ENCODE results near the gene MED12L. TPM values are rescaled to one million over a fixed set of nuclear protein-coding genes. Genes with fewer than 3 reads are reported as not detected.

Gene MED12L
- total RNA-seq, 4 donors from 2014 or later = under 0.01 to 0.34 (median 0.27) TPM

DNA sequence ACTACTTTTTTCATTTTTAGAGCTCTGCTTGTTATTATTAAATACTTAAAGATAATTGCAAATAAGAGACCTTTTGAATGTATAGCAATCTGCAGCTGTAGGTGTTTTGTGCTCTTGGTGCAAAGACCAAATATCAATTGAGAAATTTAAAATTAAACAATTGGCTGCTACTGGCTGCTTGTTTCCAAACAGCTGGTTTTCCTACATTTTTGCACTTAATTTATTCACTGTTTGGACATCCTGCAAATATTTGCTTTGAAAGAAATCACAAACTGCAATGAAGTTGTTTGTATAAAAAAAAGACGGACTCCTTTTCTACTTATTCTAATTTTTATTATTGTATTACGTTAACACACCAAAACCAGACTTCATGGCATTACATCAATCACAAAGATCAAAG, 35.6 kb downstream of the MED12L start:
- TF ChIP-seq, protein P1, sequence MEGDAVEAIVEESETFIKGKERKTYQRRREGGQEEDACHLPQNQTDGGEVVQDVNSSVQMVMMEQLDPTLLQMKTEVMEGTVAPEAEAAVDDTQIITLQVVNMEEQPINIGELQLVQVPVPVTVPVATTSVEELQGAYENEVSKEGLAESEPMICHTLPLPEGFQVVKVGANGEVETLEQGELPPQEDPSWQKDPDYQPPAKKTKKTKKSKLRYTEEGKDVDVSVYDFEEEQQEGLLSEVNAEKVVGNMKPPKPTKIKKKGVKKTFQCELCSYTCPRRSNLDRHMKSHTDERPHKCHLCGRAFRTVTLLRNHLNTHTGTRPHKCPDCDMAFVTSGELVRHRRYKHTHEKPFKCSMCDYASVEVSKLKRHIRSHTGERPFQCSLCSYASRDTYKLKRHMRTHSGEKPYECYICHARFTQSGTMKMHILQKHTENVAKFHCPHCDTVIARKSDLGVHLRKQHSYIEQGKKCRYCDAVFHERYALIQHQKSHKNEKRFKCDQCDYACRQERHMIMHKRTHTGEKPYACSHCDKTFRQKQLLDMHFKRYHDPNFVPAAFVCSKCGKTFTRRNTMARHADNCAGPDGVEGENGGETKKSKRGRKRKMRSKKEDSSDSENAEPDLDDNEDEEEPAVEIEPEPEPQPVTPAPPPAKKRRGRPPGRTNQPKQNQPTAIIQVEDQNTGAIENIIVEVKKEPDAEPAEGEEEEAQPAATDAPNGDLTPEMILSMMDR (IDR thresholded peaks at IDR 0.05; ENCODE audit: low read depth) = no peak

DNA sequence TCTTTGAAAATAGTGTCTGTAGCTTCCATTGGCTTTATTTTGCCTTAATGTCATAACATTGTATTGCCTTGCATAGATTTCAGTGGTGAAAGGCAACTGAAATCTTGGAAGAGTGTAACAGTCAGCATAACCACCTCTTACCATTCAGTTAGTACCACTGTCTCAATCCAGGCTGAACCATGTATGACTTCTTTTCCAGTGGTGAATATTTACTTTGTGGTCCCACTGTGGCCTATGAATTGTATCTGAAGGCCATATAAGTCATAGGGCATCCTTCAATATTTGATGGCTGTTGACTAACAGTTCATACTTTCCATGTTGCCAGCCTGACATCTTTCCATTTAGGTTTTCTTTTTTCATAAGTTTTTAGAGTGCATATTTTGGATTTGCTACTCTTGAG, 38.4 kb downstream of the MED12L start:
- TF ChIP-seq, protein P1 (IDR thresholded peaks at IDR 0.05; ENCODE audit: low read depth) = no peak

DNA sequence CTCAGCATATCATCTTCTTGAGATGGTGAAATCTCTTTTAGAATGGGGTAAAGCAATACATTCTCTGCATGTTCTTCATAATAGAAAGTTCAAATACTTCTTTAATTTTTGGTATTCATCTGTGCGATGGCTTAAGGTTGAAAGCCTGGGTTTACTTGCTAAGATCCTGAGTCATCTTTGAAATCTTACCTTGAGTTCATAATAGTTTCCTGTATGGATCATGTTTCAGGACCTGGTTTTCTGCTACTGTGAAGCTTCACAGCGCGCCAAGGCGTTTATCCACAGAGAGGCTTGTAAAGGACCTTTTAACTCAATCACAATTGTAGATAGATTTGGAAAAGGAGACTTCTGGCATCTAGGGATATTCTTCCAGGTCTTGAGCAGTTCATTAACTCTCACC, 39.0 kb downstream of the MED12L start:
- TF ChIP-seq, protein P1 (IDR thresholded peaks at IDR 0.05; ENCODE audit: low read depth) = no peak

DNA sequence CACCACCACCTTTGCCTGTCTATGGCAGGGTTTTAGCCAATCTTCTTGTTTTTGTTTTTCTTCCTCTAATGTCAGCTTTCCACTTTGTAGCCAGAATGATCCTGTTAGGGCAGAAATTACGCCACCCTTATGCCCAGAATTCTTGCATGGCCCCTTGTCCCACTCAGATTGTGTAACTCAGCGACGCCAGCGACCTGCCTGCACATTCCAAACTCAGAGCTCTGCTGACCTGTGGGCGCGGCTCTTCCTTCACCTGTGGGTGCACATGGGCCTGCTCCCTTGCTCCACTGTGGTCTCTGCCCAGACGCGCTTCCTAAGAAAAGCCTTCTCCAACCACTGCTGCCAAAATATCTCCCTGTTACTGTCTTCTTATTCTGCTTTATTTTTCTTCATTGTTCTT, 45.0 kb downstream of the MED12L start:
- TF ChIP-seq, protein P1 (IDR thresholded peaks at IDR 0.05; ENCODE audit: low read depth) = no peak

DNA sequence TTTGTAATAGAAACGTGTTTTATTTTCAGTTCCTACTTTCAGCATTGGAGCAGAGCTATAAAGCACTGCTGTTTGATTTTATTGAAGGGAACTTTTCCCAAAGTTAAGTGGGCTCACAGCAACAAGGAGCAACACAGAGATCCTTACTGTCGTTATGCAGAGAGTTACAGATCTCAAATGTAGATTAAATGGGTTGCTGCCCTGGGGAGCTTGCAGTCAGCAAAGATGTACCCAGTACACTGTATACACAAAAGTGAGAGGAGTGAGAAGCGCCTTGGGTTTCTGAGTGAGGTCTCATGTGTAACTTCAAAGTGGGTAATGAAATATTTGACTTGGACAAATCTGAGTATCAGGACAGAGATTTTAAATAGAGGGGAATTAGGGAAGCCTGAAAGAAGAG, 47.7 kb downstream of the MED12L start:
- TF ChIP-seq, protein P1 (IDR thresholded peaks at IDR 0.05; ENCODE audit: low read depth) = no peak

DNA sequence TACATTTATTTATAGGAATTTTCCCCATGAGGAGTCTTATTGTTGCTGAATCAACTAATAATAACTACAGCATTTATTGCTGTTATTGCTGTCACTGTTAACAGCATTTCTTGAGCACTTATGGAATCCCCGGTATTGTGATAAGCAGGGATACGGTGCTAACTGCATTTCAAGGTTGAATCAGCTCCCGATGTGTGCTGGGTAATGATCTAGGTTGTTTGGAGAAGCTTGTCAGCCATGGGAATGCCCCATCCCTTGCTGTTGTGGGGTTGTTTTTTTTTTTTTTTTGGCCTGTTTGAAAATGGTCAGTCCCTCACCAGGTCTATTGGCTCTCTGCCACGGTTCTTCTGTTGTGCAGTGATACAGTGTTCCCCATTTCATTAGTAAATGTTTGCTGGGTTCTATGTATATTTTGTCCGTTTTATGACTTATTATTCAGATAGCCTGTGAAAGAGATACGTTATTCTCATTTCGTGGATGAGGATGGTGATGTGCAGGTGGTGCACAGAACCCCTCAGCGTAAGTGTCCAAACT, 48.5 kb downstream of the MED12L start:
- TF ChIP-seq, protein P1 (IDR thresholded peaks at IDR 0.05; ENCODE audit: low read depth) = no peak

DNA sequence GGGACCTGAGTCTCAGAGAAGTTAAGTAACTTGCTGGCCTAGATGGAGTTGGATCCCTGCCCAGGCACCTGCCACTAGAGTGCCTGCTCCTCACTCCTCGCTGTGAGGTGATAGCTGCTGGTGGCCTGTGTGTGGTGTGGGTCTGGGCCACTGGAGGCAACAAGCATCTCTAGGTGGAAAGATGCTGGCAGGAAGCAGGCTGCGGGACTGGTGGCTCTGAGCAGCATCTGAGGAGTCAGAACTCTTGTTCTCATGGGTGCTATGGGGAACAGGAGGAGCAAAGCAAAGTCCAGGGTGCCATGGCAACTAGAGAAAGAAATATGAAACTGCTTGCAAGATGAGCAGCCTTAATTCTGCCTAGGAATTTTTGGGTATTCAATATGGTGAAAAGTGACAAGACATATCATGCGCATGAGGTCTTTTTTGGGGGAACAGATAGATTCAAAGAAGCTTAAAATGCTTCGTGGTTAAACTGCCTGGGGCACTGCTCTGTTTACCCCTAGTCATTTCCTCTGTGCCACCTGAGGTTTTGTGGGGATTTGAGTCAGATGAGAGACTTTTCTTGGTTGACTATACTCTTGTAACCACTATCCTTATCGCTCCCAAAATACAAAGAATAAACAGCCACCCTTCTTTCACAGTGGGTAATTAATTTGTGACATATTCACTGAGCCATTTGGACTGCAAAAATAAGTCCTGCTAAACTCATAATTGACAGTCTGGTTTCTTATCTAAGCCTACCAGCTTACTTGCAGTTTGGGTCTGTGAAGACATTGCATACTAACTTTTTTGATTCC, 50.3 kb downstream of the MED12L start:
- TF ChIP-seq, protein P1 (IDR thresholded peaks at IDR 0.05; ENCODE audit: low read depth) = no peak
